WTC11 (cell line): ENCODE data around the gene GATAD2A. TPM values are rescaled to one million over a fixed set of nuclear protein-coding genes. Genes with fewer than 3 reads are reported as not detected.

Experiments
- ATAC-seq: fragments of 200-7000 bp; cut with Tn5 transposase; 2 replicates; pipeline ENCODE4 v1.10.0; 2021; ENCODE audit warnings: mild to moderate bottlenecking, moderate library complexity
- CTCF ChIA-PET: fragments of 300-600 bp; sonication (Branson Sonifier 250); formaldehyde crosslinking; loops from one replicate; lab custom pipeline; 2021; ENCODE audit warnings: antibody characterized with exemption; lab: Charles Lee
- POLR2A ChIA-PET: fragments of 350-600 bp; sonication (Branson Sonifier 250); formaldehyde crosslinking; loops from one replicate; lab custom pipeline; 2021; ENCODE audit warnings: antibody characterized with exemption; lab: Charles Lee
- DNase-seq: peaks from one replicate; pipeline ENCODE4 v3.0.0; 2021; ENCODE audit warnings: low spot score
- H3K27ac Mint-ChIP-seq: 2 replicates; pipeline ENCODE4 v1.8.0; 2021; ENCODE audit warnings: mixed read lengths
- H3K27me3 Mint-ChIP-seq: 2 replicates; pipeline ENCODE4 v1.8.0; 2021; ENCODE audit warnings: low read depth, mild to moderate bottlenecking, moderate library complexity, mixed read lengths
- H3K36me3 Mint-ChIP-seq: 2 replicates; pipeline ENCODE4 v1.8.0; 2021; ENCODE audit warnings: mixed read lengths
- H3K4me1 Mint-ChIP-seq: 2 replicates; pipeline ENCODE4 v1.8.0; 2022; ENCODE audit warnings: mixed read lengths
- H3K4me3 Mint-ChIP-seq: 2 replicates; pipeline ENCODE4 v1.8.0; 2021; ENCODE audit warnings: mild to moderate bottlenecking, moderate library complexity, mixed read lengths
- H3K9me3 Mint-ChIP-seq: 2 replicates; pipeline ENCODE4 v1.8.0; 2021; ENCODE audit warnings: mixed read lengths
- ARID4B ChIP-seq: sonication (generic); formaldehyde crosslinking; IDR thresholded peaks from 2 replicates; pipeline ENCODE4 v1.8.0; 2023; ENCODE audit warnings: missing genetic modification reagents, mild to moderate bottlenecking, borderline replicate concordance
- ATF2 ChIP-seq: sonication (generic); formaldehyde crosslinking; IDR thresholded peaks from 2 replicates; pipeline ENCODE4 v1.8.1; 2022; ENCODE audit warnings: low read depth, missing genetic modification reagents, borderline replicate concordance
- ATF6 ChIP-seq: sonication (generic); formaldehyde crosslinking; IDR thresholded peaks from 2 replicates; pipeline ENCODE4 v1.8.1; 2023; ENCODE audit warnings: mild to moderate bottlenecking, missing genetic modification reagents
- CDX4 ChIP-seq: fragments of 250-450 bp; sonication (Bioruptor Pico); IDR thresholded peaks from 2 replicates; pipeline ENCODE4 v1.9.0; 2021; ENCODE audit warnings: moderate library complexity, mild to moderate bottlenecking, inconsistent platforms, borderline replicate concordance
- CREB1 ChIP-seq: sonication (generic); formaldehyde crosslinking; IDR thresholded peaks from 2 replicates; pipeline ENCODE4 v1.8.0; 2023; ENCODE audit warnings: mild to moderate bottlenecking, missing genetic modification reagents
- EMX1 ChIP-seq: fragments of 250-450 bp; sonication (Bioruptor Pico); IDR thresholded peaks from 2 replicates; pipeline ENCODE4 v1.8.0; 2021; ENCODE audit warnings: mild to moderate bottlenecking
- ETV6 ChIP-seq: sonication (generic); formaldehyde crosslinking; IDR thresholded peaks from 2 replicates; pipeline ENCODE4 v1.8.1; 2022; ENCODE audit warnings: mild to moderate bottlenecking, missing genetic modification reagents
- FOXK1 ChIP-seq: sonication (generic); formaldehyde crosslinking; IDR thresholded peaks from 2 replicates; pipeline ENCODE4 v1.8.0; 2022; ENCODE audit warnings: mild to moderate bottlenecking, moderate library complexity, missing genetic modification reagents
- MLX ChIP-seq: sonication (generic); formaldehyde crosslinking; IDR thresholded peaks from 2 replicates; pipeline ENCODE4 v1.8.1; 2023; ENCODE audit warnings: mild to moderate bottlenecking, missing genetic modification reagents, moderate library complexity
- NFATC4 ChIP-seq: fragments of 250-450 bp; sonication (Bioruptor Pico); IDR thresholded peaks from 2 replicates; pipeline ENCODE4 v1.9.0; 2021; ENCODE audit warnings: mild to moderate bottlenecking
- SOX15 ChIP-seq: fragments of 250-450 bp; sonication (Bioruptor Pico); IDR thresholded peaks from 2 replicates; pipeline ENCODE4 v1.9.0; 2021; ENCODE audit warnings: mild to moderate bottlenecking
- TCF7 ChIP-seq: sonication (generic); formaldehyde crosslinking; IDR thresholded peaks from 2 replicates; pipeline ENCODE4 v1.8.0; 2022; ENCODE audit warnings: mild to moderate bottlenecking, low read depth, missing genetic modification reagents, moderate library complexity
- TEAD4 ChIP-seq: sonication (generic); formaldehyde crosslinking; IDR thresholded peaks from 2 replicates; pipeline ENCODE4 v1.8.0; 2022; ENCODE audit warnings: mild to moderate bottlenecking, missing genetic modification reagents
- TP53 ChIP-seq: sonication (generic); formaldehyde crosslinking; IDR thresholded peaks from 2 replicates; pipeline ENCODE4 v1.8.1; 2023; ENCODE audit warnings: mild to moderate bottlenecking, missing genetic modification reagents
- total RNA-seq: library from RNA; stranded (reverse); gene quantifications from 3 replicates; pipeline ENCODE4 v1.2.3, GENCODE V29; 2021
- TF ChIP-seq, protein P1 (sequence below): sonication (generic); formaldehyde crosslinking; IDR thresholded peaks from 2 replicates; pipeline ENCODE4 v1.8.1; 2023; ENCODE audit warnings: mild to moderate bottlenecking, moderate library complexity, missing genetic modification reagents
- TF ChIP-seq, protein P2 (sequence below): fragments of 250-450 bp; sonication (Bioruptor Pico); IDR thresholded peaks from 2 replicates; pipeline ENCODE4 v1.9.0; 2021; ENCODE audit warnings: mild to moderate bottlenecking
- TF ChIP-seq, protein P3 (sequence below): sonication (generic); formaldehyde crosslinking; IDR thresholded peaks from 2 replicates; pipeline ENCODE4 v1.8.1; 2023; ENCODE audit warnings: mild to moderate bottlenecking, missing genetic modification reagents, moderate library complexity
- TF ChIP-seq, protein P4 (sequence below): sonication (generic); formaldehyde crosslinking; IDR thresholded peaks from 2 replicates; pipeline ENCODE4 v1.8.0; 2023; ENCODE audit warnings: mild to moderate bottlenecking, missing genetic modification reagents
- TF ChIP-seq, protein P5 (sequence below): sonication (generic); formaldehyde crosslinking; IDR thresholded peaks from 2 replicates; pipeline ENCODE4 v1.8.1; 2022; ENCODE audit warnings: low read depth, mild to moderate bottlenecking, moderate library complexity, missing genetic modification reagents, borderline replicate concordance

Gene GATAD2A
- total RNA-seq, 1 experiment from 2014 or later, result 209 TPM

DNA sequence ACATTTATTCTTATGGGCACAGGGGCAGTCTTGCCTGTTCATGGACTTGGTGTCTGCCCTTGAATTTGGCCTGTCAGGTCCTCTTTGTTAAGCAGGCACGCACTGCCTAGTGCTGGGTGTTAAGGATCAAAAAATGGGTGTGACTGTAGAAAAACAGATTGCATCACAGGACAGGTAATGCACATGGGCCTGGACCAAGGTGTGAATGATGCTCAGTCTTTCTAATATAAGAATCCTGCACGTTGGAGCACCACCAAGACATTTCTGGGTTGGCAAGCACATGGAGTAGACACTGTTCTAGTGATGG is 33.7 kb downstream of the GATAD2A start:
- ATAC-seq (no peak), DNase-seq (no peak)
- peaks cover 11% of the 10 kb centered on the region for H3K4me1 Mint-ChIP-seq
- TF ChIP-seq CDX4 (CRISPR knock-in tag) (no peak), TP53 (CRISPR knock-in tag) (no peak), EMX1 (CRISPR knock-in tag) (no peak), FOXK1 (CRISPR knock-in tag) (no peak), NFATC4 (no peak), MLX (CRISPR knock-in tag) (no peak), SOX15 (CRISPR knock-in tag) (no peak), ATF2 (CRISPR knock-in tag) (no peak), TEAD4 (no peak), TCF7 (CRISPR knock-in tag) (no peak), ARID4B (CRISPR knock-in tag) (no peak), CREB1 (CRISPR knock-in tag) (no peak), ETV6 (CRISPR knock-in tag) (no peak), ATF6 (CRISPR knock-in tag) (no peak)
- TF ChIP-seq, protein P1, sequence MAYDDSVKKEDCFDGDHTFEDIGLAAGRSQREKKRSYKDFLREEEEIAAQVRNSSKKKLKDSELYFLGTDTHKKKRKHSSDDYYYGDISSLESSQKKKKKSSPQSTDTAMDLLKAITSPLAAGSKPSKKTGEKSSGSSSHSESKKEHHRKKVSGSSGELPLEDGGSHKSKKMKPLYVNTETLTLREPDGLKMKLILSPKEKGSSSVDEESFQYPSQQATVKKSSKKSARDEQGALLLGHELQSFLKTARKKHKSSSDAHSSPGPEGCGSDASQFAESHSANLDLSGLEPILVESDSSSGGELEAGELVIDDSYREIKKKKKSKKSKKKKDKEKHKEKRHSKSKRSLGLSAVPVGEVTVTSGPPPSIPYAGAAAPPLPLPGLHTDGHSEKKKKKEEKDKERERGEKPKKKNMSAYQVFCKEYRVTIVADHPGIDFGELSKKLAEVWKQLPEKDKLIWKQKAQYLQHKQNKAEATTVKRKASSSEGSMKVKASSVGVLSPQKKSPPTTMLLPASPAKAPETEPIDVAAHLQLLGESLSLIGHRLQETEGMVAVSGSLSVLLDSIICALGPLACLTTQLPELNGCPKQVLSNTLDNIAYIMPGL, result no peak
- TF ChIP-seq, protein P2, sequence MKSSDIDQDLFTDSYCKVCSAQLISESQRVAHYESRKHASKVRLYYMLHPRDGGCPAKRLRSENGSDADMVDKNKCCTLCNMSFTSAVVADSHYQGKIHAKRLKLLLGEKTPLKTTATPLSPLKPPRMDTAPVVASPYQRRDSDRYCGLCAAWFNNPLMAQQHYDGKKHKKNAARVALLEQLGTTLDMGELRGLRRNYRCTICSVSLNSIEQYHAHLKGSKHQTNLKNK (CRISPR knock-in tag), result no peak
- TF ChIP-seq, protein P3, sequence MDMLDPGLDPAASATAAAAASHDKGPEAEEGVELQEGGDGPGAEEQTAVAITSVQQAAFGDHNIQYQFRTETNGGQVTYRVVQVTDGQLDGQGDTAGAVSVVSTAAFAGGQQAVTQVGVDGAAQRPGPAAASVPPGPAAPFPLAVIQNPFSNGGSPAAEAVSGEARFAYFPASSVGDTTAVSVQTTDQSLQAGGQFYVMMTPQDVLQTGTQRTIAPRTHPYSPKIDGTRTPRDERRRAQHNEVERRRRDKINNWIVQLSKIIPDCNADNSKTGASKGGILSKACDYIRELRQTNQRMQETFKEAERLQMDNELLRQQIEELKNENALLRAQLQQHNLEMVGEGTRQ (CRISPR knock-in tag), result no peak
- TF ChIP-seq, protein P4, sequence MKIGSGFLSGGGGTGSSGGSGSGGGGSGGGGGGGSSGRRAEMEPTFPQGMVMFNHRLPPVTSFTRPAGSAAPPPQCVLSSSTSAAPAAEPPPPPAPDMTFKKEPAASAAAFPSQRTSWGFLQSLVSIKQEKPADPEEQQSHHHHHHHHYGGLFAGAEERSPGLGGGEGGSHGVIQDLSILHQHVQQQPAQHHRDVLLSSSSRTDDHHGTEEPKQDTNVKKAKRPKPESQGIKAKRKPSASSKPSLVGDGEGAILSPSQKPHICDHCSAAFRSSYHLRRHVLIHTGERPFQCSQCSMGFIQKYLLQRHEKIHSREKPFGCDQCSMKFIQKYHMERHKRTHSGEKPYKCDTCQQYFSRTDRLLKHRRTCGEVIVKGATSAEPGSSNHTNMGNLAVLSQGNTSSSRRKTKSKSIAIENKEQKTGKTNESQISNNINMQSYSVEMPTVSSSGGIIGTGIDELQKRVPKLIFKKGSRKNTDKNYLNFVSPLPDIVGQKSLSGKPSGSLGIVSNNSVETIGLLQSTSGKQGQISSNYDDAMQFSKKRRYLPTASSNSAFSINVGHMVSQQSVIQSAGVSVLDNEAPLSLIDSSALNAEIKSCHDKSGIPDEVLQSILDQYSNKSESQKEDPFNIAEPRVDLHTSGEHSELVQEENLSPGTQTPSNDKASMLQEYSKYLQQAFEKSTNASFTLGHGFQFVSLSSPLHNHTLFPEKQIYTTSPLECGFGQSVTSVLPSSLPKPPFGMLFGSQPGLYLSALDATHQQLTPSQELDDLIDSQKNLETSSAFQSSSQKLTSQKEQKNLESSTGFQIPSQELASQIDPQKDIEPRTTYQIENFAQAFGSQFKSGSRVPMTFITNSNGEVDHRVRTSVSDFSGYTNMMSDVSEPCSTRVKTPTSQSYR (CRISPR knock-in tag), result no peak
- TF ChIP-seq, protein P5, sequence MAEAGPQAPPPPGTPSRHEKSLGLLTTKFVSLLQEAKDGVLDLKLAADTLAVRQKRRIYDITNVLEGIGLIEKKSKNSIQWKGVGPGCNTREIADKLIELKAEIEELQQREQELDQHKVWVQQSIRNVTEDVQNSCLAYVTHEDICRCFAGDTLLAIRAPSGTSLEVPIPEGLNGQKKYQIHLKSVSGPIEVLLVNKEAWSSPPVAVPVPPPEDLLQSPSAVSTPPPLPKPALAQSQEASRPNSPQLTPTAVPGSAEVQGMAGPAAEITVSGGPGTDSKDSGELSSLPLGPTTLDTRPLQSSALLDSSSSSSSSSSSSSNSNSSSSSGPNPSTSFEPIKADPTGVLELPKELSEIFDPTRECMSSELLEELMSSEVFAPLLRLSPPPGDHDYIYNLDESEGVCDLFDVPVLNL (CRISPR knock-in tag), result no peak
- H3K27me3 Mint-ChIP-seq, result no peaks in the 10 kb centered on the region
- H3K9me3 Mint-ChIP-seq, result no peaks in the 10 kb centered on the region
- CTCF ChIA-PET, result no interaction called here
- no peak overlapping the region for H3K4me3 Mint-ChIP-seq
- peaks cover 8% of the 10 kb centered on the region for H3K36me3 Mint-ChIP-seq
- H3K27ac Mint-ChIP-seq, result peak overlapping the region; percentile 29; the same call in 1 of the 2 replicates
- POLR2A ChIA-PET, result no interaction called here
